CD4-positive, alpha-beta T cell treated with Interleukin-12 subunit alpha and Interleukin-12 subunit beta, for 1 hour (primary cell): Measurements from ENCODE around the gene MTHFD1L.
"Not testable (repeated sequence)": the region's sequence is repeated elsewhere in the genome, so short reads cannot be mapped to it uniquely, and the experiment has no call there.

ENCODE experiments used
- DNase-seq: peaks from one replicate; pipeline ENCODE4 v3.0.0-alpha.2; 2020

Gene MTHFD1L

DNA sequence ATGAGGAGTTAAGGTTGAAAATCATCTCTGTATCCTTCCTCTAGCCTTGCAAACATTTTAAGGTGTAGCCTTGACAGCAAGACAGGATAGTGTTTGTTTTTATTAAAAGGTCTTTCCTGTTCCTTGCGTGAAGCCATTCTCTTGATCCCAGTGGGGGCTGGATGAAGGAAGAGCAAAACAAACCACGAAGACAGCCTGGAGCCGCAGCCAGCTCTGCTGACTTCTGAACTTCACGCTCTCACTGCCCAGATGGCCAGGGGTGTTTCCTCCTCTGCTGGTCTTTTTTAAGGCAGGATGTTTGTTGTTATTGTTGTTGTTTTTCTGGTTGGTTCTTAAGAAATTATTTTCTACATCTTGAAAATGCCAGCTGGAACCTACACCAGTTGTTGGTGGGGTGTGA, 156.4 kb downstream of the MTHFD1L start:
- DNase-seq, result no peak

DNA sequence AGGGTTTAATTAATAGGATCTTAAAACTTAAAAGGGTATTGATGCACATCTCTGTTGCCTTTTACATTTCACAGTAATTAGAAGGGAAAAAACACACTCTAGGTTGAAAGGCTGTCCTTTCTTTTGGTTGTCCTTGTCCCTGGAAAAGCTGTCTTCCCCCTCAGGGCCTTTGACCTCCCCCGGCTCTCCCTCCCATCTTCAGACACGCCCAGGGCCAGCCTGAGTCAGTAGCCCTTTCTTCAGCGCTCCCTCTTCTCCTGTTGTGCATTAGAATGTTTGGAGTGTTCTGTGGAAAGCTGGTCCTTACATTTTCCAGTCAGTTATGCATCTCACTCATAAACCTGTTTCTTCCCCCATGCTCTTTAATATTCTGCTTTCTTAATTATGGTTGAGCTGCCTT, 157.0 kb downstream of the MTHFD1L start:
- no peak for DNase-seq

DNA sequence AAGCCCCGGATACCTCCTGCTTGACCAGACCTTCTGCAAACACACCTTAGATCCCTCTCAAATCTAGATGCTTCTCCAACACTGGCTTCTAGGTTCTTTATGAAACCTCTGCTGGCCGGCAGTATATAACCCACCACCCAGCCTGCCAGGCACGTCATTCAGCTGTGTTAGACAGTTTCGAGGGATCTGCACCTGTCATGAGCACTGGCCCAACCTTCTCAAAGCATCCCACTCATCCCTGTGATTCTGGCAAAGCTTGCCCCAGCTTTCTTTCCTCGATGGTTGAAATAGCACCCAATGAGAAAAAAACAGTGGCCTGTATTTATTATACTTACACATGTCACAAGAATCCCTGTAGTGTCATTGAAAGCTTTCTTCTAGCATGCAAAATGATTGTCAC, 157.8 kb downstream of the MTHFD1L start:
- DNase-seq, result no peak

DNA sequence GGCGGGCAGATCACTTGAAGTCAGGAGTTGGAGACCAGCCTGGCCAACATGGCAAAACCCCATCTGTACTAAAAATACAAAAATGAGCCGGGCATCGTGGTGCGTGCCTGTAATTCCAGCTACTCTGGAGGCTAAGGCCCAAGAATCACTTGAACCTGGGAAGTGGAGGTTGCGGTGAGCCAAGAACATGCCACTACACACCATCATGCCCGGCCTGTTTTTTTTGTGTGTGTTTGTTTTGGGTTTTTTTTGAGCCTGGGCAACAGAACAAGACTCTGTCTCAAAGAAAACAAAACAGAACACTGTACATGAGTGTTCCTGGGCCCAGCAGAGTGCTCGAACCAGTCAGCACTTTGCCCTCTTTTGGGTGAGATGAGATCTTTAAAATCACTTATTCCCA, 159.1 kb downstream of the MTHFD1L start:
- DNase-seq, result no peak

DNA sequence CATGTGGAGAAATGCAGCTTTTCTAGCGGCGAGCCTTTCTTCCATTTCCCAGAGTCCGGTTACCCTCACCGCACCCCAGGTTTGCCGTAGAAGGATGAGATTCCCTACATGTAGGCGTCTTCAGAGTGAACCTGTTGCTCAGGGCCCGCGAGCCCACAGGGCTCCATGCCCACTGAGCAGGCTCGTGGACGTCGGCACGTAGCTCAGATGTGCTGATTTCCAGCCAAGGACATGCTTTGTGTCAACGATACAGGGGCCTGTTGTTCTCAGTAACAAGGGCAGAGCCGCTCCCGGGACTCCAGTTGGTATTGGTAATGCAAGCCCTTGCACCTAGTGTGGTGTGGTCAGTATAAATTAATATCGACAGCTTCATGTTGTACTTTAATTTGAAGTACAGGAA, 159.6 kb downstream of the MTHFD1L start:
- no peak for DNase-seq

DNA sequence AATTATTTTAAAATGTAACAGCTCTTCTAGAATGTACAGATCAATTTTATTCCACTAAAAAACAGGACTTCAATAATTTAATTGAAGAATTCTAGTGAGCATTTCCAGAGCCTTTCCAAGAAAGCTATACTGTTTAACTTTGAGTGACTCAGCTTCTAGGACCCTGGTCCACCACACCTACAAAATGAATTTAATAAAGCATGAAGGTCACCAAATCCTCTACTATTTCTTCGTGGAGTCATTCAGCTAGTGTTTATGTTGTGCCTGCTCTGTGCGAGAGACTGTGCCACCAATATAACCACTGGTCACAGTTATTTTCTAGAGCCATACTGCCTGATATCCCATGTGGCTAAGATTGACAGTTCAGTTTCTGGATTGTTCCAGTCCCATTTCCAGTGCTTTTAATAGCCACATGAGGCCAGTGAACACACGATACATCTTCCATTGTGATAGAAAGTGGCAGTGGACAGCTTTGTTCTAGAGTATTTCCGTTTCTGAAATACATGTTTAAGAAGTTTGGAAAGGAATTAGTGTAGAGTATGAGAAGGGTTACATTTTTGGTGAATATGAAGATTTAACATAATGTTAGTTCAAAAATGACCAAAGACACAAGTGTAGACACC, 160.7 kb downstream of the MTHFD1L start:
- no peak for DNase-seq

DNA sequence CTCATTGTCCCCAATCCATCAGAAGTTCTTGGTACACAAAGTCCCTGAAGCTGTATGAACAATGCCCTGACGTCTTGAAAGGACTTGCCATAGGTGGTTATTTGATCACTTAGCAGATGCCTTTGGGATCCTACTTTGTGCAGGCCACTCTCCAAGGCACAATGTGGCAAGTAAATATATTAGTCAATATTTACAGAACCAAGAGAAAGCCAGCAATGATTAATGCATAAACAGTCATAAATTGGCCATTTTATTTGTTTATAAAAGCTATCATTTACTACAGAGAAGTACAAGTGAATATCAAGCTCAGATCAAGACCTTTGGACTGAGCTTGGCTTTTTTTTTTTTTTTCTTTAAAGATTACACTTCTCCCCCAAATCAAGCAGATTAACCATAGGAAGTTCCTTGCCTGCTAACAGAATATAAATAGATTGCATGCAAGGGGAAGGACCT, 161.8 kb downstream of the MTHFD1L start:
- DNase-seq, result no peak

DNA sequence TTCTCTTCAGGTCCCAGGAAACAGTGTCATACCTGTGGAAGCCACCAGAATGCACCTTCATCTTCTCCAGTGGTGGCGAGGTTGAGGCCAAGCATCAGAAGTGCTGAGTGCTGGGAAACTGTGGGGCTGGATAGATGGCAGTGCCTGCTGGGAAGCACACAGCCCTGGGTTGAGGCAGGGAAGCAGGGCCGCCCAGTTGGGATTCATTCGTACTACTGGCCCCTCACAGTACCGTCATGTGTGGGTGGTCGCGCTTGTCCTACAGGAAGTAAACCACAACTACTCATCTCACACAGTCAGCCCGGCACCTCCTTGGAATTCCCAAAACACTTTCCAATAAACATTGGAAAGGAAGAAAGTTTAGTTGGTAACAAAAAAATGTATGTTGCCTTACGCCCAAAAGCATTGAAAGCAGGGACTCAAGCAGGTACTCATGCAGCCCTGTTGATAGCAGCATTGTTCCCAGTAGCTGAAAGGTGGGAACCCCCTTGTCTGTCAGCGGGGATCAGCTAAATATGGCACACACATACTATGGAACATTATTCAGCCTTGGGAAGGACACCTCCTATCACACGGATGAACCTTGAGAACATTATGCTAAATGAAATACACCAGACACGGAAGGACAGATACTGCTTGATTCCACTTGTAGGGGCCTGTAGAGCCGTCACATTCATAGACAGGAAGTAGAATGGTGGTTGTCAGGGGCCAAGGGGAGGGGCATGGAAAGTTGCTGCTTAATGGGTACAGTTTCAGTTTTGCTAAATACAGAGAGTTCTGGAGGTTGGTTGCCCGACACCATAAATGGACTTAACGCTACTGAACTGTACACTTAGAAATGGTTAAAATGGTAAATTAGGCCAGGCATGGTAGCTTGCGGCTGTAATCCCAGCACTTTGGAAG, 162.7 kb downstream of the MTHFD1L start:
- DNase-seq, result no peak

DNA sequence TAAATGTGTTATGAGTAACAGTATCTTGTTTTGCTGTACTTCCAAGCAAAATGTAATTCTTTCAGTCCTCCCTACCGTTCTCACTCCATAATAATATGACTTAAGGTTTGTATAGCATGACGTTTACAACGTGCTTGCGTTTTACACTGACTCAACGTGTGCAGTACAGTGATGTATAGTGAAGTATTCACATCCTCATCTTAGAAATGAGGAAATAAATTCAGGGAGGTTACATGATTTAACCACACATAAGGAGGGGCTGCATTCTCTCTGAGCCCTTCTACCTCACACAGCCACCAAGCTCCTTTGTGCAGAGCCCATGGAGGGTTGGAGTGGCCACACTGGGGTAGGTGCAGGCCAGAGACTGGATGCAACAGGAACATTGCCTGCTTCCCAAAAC, 164.5 kb downstream of the MTHFD1L start:
- no peak for DNase-seq

DNA sequence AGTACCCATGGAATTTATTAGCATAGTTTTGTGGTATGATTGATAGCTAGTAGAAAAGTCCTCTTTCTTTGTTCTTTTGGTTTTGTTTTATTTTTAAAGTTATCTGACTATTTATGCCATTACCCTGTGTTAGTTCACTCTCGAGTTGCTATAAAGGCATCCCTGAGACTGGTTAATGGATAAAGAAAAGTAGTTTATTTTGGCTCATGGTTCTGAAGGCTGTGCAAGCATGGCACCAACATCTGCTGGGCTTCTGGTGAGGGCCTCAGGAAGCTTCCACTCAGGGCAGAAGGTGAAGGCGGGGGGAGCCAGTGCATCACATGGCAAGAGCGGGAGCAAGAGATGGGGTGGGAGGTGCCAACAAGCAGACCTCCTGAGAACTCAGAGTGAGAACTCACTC, 166.5 kb downstream of the MTHFD1L start:
- no peak for DNase-seq

DNA sequence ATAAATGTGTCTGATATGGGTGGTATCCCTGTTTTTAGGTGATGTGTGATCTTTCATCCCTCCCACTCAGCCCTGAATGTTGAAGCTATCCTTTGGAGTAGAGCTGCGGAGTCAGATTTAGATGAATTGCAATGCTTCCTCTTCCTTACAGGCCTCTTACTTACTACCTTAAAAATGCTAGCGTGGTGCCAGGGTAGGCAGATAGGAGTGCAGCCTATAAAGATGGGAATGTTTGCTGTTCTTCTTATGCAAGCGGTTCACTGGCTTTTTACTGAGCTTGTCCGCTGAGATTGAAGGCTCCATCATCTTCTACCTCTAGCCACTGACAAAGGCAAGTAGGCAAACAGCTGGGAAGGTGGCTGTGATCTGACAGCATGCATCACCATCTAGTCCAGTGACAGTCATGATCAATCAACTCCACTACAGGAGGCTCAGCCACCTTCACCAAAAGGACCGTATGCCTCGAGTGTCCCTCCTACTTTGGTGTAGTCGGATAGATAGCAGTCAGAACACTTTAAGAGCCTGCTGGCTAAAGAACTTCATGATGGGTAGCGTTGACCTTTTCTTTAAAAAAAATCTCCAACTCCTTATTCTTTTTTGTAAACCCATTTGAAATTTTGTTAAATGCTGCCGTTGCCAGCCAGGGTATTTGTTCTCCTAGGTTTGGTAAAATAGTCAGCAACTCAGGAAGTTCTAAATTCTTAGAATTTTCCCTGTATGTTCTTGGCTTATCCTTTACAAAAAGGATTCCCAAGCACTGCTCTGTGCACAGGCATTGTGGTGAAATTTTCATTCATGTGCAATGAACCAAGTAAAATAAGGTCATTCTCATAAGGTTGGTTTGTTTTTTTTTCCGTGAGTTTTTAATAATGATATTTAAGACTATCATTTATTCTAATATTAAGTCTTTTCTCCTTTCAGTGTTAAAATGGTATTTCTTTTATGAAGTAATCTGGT, 169.6 kb downstream of the MTHFD1L start:
- DNase-seq, result no peak

DNA sequence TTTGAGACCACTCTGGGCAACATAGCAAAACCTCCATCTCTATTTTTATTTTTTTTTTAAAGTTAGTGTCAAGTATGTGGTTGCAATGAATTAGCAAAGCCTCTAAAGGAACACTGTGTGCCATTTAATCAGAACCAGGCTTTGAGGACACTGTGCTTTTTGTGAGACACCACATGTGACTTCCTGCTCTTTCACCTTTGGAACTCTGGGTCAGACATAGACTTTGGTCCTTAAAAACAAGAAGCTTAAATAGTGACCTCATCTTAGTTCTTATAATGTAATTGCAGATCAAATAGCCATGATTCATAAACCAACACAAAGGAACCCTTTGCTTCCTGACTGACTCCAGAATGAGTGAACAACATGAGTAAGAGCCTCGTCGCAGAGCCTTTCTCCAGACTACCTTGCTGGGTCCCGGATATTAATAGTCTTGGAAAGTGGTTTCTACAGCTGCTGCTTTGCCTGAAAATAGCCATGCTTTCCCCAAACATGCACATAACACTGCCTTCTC, 170.8 kb downstream of the MTHFD1L start:
- not testable (repeated sequence) for DNase-seq

DNA sequence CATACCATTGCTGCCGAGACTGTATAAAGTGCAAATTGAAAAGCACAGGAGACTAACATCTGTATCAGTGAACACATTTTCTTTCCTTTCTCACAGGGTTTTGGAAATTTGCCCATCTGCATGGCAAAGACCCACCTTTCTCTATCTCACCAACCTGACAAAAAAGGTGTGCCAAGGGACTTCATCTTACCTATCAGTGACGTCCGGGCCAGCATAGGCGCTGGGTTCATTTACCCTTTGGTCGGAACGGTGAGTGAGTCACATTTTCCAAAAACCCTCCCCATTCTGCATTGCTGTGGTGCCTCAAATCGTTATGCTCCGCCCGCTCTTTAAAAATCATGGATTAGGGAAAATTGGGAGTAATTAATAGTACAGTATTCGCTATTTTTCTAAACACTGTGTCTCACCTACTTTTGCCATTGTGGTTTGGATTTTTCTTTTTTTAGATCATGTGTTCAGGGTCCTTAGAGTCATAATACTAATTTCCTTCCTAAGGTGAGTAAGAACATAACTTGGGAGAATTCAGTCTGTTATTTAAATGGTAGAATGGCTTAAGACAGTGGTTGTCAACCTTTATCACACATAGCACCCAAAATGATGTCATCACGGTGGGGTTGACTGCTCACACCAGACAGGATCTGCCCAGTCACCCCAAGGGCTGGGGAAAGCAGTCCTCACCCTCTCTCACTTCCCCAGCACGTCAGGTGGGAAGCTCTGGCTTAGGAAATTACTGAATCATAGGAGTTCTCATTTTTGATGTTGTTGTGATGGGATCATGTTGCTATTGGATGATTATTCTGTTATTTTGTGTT, 171.6 kb downstream of the MTHFD1L start:
- no peak for DNase-seq

DNA sequence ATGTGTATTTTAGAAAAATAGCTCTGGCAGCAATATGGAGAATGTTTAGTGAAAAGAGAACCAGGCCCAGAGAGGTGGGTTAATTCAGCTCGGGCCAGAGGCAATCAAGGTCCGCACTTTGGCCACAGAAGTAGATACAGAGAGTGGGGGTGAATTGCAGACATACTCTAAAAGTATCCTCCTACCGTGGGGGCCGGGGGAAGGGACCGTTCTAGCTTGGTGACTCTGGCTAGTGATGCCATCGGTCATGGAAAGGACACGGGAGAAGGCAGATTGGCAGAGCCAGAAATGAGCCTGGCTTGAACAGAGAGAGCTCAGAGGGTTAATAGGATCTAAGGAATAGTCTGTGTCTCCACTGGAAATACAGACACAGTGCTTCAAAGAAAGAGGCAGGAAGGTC, 173.1 kb downstream of the MTHFD1L start:
- DNase-seq, result no peak

DNA sequence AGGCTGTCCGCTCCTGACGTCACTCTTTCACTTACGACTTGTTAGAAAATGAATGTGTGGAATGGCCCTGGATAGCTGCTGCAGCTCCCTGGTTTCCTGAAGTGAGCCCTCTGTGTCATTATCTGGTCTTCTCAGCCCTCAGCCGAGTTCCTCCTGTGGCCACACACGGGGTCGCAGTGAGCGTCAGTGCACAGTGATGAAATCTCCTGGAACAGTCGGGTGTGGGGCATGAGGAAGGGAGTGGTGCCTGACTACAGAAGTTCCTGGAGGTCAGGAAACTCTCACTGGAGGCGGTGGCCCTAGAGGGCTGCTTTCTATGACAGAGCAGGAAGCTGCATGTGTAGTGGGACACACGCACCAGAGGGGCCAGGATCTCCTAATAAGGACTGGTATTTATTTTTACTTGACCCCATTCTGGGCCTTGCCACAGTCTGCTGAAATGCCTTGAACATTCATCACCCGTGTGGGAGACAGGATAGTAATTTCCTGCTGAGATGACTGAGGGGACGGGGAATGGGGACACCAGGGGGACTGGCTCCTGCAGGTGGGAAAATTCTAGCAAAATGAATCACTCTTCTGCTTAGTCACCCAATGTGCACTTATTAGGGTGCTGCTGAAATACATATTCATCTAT, 175.5 kb downstream of the MTHFD1L start:
- DNase-seq, result peak; percentile 12

DNA sequence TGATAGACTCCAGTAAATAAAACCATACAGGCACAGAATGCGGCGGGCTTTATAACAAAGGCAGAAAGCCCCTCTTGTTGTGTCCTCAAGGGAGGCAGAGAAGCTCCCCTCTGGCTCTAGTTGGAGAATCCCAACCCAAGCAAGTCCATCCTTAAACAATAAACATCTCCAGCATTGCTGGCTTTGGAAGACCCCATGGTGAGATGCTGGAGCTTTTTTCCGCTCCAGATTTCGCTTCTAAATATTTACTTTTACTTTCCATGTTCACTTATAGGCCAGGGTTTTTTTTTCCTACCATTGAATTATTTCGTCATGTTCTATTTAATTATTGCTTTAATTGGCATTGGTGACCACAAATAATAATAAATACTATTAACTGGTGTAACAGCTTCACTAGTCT, 176.2 kb downstream of the MTHFD1L start:
- DNase-seq, result no peak

DNA sequence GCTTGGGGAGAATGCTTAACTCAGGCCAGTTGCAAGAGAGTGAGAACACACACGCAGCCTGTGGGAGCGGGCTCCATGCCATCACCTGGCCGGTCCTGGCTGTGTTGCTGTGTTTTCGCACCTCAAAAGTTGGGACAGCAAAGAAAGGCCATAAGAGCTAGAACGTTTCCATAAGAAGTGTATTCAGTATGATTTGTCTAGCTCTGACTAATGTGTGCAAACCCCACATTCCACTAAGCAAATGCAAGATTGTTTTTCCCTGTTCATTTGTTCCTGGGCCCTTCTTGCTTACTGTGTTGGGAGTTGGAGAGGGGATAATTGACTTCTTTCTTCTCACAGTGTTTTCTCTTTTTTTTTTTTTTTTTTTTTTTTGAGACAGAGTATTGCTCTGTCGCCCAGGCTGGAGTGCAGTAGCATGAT, 177.4 kb downstream of the MTHFD1L start:
- not testable (repeated sequence) for DNase-seq

DNA sequence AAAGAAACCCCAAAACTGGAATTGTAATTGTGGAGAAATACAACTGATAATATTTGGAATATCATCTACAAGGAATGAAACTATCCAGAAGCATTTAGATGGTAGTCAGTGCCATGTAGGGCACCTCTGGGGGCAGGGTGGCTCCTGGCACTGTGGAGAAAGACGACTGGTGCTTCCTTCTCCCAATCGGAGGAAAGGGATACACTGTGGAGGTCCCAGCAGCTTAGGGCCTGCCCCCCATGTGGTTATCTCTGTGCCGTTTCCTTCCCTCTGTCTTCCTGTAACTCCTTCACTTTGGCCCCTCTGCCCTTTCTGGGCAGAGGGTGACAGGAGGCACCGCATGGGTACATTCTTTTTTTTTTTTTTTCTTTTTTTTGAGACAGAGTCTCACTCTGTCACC, 178.4 kb downstream of the MTHFD1L start:
- no peak for DNase-seq

DNA sequence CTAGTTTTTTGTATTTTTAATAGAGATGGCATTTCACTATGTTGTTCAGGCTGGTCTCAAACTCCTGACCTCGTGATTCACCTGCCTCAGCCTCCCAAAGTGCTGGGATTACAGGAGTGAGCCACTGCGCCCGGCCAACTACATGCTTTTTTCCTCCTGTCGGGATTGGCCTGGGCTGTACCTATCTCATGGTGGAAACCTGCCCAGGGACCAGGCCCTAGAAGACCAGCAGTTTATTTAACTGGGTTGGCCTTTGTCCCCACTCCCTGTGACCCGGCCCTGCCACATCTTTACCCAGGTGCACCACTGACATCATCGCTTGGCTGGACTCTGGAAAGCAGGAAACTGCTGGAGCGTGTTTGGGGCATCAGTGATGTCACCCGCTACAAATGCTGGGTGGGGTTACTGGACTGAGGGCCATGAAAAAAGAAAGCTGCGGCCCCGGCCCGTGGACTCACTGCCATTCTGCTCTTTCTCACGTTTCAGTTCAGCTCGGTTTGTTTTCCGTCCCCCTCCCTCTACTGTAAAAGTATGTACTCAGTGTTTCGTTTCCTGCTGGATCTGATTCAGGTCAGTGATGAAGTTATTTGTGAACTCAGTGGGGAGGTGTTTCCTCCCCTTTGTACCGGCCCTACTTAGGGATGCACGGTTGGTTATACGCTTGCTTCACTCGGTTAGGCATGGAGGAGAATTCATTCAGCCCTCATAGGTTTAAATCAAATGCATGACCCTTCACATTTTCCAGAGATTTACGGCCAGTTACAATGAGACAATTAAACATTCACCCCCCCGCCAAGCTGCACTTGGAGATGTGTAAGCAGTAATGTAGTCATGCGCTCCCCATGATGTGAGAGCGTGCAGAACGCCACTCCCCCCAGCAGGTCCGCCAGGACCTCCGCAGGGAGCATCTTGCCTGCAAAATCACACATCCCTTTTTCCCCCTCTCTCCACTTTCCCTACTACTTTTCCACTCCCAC, 179.3 kb downstream of the MTHFD1L start:
- DNase-seq, result no peak

DNA sequence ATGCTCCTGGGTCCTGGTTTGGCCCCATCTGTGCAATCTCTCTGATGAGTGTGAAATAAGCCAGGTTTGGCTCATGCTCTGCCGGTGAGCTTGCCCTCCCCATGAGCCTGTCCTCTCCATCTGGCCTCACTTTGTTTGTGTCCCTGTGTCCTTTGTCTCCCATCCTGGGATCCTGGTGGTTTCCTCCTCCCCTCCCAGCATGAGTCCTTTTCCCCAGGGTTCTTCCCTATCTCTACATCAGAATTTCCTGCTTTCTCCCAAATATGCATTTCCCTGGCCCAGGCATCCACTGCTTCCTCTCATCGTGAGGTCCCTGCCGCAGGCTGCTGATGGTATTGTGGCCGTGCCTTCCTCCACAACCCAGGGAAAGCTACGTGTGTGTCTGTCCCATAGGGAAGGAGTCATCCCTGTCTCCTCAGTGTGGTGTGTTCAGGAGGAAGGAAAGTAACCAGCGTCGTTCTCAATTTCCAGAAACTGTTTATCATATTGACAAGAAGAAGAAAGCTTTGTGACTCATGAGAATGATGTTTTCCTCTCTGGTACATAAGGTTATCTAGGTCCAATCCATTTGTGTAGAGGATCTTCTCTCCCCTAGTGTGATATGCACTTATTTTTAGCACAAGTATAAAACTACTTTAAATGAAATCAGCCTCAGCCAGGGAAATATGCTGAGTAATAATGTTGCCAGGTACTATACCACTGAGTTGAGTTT, 180.2 kb downstream of the MTHFD1L start:
- DNase-seq, result not testable (repeated sequence)
